Renal pelvis (tissue), 4 donors: ENCODE data around the gene RALGAPA1. TPM values are rescaled to one million over a fixed set of nuclear protein-coding genes. Genes with fewer than 3 reads are reported as not detected.
A peak's percentile ranks its signal among the peaks of the same experiment; 100 is the strongest.
"Not testable (repeated sequence)": the region's sequence is repeated elsewhere in the genome, so short reads cannot be mapped to it uniquely, and the experiment has no call there.

Experiments
- DNase-seq: peaks from one replicate; pipeline ENCODE4 v3.0.0-alpha.2; 2013
- polyA plus RNA-seq, 3 donors: library from polyadenylated mRNA; unstranded; fragments of 120-200 nt; gene quantifications; one replicate each; pipeline ENCODE4 v1.2.1, GENCODE V29; 2013; ENCODE audit not compliant: insufficient read length in 3 of 3

Gene RALGAPA1
- polyA plus RNA-seq, 3 donors: 32.6 to 47.3 (median 43.3) TPM

GRCh38 chr14:35822501-35822900 is 13.4 kb upstream of the RALGAPA1 start:
- no peak for DNase-seq

DNA sequence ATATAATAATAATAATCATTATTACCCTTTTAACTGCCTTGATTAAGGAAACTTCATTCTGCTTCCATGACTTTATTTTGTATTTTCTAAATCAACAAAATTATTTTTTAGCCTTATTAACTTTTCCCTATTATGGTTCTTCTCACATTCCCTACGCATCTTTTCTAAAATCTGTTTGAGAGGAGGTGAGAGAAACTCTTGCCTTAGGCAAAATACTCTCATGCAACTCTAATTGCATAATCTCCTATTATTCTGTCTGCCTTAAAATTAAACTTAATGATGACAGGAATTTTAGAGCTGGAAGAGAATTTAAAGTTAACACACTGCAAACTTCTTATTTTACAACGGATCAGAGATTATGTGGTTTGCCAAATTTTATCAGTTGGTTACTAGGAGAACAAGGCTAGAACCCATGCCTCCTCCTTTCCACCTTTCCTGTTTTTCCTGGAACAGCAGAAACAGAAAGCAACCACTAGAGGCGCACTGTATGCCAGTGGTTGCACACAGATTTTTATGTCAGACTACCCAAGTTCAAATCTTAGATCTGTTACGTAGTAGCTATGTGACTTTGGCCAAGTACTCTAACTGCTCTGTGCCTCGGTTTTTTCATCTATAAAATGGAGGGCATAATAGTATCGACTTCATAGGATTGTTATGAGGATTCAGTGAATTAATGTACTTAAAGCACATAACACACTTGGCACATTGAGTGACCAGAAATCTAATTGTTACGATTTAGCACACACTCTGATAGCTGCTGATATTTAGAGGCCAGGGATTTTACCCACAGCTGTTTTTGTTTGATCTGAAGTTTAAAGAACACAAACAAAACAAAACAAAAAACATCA is 12.7 kb upstream of the RALGAPA1 start:
- DNase-seq: no peak

DNA sequence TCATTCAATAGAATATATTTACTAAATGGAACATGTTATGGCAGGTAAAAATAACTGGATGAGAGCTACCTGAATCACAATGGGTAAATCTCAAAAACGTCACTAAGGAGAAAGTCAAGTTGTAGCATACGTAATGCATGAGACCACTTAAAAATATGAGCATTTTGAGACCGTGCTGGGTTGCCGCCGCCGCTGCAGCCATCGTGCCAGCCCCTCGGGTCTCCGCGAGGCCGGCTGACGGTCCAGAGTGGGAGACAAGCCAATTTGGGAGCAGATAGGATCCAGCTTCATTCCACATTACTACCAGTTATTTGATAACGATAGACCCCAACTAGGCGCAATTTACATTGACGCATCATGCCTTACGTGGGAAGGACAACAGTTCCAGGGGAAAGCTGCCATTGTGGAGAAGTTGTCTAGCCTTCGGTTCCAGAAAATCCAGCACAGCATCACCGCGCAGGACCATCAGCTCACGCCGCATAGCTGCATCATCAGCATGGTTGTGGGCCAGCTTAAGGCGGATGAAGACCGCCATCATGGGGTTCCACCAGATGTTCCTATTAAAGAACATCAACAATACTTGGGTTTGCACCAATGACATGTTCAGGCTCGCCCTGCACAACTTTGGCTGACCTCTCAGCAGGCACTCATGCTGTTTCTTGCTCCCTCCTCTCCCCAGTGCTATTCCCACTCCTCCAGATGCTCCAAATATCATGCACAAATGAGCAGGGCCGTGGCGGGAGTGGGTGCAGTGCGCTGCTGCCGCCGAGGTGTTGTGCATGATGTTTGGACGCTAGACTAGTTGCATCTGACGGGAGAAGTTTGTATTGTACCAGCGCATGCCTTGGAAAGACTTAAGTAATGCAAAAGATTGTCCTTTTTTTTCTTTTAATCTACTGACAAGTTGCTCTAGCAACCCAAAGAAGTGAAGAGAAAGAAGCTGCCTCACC is 10.8 kb upstream of the RALGAPA1 start:
- no peak for DNase-seq

DNA sequence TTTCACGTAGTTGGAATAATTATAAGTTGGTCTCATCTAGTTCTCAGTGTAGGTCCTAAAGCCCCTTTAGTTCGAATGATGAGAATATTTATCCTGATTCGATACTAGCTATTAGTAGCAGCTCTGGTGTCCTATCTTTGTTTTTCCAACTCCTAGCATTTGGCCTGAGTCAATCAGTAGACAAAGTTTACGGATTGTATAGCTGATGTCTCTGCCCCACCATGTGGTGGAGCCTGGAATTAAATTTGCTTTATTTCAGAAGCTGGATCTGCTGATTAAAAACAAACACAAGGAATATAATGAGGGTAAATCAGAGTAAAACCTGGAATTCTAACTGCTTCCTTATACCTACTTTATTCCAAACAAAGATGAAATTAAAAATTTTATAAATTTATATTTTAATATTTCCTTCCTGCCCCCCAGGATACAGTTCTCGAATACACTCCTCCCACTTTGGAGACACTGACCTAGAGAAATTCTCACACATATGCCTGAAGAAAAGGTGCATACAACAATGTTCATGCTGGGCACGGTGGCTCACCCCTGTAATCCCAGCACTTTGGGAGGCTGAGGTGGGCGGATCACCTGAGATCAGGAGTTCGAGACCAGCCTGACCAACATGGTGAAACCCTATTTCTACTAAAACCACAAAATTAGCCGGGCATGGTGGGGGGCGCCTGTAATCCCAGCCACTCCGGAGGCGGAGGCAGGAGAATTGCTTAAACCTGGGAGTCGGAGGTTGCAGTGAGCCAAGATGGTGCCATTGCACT is 9.4 kb upstream of the RALGAPA1 start:
- DNase-seq: peak; percentile 42

DNA sequence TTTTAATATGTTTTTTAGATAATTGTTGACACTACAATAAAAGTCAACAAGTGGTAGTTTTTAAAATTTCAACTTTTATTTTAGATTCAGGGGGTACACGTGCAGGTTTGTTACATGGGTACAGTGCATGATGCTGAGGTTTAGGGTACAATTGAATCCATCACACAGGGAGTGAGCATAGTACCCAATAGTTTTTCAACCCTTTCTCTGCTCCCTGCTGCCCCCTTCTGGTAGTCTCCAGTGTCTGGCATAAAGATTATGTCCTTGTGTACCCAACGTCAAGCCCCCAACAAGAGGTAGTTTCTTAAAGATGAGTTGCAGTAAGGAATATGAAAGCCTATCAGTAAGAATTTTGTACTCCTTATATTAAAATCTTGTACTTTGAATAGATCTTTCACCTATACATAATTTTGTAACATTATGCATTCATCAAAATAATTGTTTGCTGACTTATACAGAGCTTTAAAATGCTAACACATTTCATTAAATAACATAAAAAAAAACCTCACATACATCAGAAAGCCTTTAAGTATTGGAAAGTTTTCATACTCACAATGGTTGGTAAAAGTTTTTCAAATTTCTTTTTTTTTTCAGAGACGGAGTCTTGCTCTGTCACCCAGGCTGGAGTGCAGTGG is 5.4 kb upstream of the RALGAPA1 start:
- DNase-seq: no peak

DNA sequence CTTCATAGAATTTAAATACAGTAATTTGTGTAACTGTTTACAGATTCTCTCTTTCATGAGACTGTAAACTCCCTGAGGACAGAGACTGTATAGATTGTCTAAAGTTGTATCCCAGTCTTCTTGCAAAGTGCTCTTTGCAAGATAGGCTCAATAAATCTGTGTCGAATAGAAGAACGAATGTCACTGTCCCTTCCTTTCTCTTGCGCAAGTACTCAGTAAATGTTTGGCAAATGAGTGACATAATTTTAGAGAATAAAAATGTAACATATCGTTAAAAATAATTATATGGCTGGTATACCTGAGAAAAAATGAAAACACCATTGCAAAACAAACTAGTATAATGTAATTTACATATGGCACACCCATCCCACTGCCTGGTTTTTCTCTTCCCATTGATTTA is 1.9 kb upstream of the RALGAPA1 start:
- no peak for DNase-seq

GRCh38 chr14:35809597-35809996 is 502 bp upstream of the RALGAPA1 start:
- no peak for DNase-seq

DNA sequence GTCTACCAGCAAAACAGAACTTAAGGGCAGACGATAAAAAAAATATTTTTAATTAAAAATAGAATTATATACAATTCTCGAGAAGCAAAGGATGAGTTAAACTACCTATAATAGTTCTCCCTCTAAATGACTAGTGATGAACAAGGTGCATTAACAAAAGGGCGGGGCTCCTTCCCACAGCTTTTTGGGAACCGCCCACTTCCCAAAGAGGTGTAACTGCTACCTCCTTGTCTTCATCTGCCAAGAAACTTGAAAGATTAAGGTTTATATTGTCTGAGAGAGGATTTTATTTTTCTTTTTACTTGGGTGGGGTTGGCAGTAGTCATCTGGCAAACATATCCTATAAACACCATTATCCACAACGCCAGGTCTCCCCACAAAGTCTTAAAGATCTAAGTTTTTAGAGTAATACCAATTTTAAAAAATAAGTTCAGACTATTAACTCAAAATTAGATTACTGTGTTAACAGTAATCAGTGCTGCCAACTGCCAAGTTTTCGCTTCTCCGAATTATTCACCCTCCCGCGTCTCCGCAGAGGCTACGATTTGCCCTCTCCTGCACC is 938 bp downstream of the RALGAPA1 start:
- no peak for DNase-seq

- no peak for DNase-seq
Measured at GRCh38 chr14:35807131-35807961, 1.7 kb downstream of the RALGAPA1 start.

GRCh38 chr14:35806006-35806907 is 2.8 kb downstream of the RALGAPA1 start:
- DNase-seq: no peak

GRCh38 chr14:35797796-35798195 is 11.3 kb downstream of the RALGAPA1 start:
- no peak for DNase-seq

DNA sequence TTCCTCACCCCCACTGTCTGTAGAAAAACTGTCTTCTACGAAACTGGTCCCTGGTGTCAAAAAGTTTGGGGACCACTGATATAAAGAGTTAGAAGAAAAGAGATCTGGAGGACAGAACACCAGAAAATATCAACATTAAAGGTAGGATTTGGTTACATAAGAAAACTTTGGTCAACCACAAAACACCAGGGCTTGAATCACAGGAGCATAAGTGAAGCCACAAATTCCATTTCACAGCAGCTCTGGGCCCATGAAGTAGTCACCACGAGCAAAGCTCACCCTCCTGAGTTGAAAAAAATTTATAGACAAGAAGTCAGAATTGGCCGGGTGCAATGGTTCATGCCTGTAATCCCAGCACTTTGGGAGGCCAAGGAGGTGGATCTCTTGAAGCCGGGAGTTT is 19.4 kb downstream of the RALGAPA1 start:
- DNase-seq: no peak

- DNase-seq: no peak
Measured at GRCh38 chr14:35786856-35787255, 22.2 kb downstream of the RALGAPA1 start.

- DNase-seq: no peak
Measured at GRCh38 chr14:35783699-35784098, 25.4 kb downstream of the RALGAPA1 start.

DNA sequence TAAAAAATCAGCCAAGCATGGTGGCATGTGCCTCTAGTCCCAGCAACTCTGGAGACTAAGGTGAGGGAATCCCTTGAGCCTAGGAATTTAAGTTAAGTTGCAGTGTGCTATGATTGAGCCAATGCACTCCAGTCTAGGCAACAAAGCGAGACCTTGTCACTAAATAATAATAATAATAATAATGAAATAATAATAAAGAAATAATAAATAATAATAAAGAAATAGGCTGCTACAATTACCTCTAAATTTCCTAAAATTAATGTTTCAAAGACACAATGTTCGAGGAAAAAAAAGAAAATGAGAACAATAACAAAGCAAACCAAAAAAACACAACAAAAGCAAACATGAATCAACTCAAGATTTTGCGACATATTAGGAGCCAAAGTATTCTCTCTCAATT is 29.7 kb downstream of the RALGAPA1 start:
- DNase-seq: no peak

GRCh38 chr14:35777550-35777949 is 31.5 kb downstream of the RALGAPA1 start:
- DNase-seq: not testable (repeated sequence)

DNA sequence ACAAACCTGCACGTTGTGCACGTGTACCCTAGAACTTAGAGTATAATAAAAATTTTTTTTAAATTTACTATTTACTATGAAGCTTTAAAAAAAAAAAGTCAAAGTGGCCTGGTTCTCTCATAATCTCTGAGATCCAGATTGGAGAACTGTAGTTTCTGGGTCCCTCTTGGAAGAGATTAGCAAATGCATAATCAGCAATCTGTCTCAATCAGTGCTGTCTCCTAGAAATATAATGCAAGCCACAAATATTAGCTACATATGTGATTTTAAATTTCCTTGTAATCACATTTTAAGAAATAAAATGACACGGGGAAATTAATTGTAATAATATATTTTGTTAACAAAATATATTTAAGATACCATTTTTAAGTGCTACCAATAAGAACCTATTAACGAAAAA is 32.3 kb downstream of the RALGAPA1 start:
- DNase-seq: no peak

GRCh38 chr14:35776085-35776484 is 33.0 kb downstream of the RALGAPA1 start:
- DNase-seq: not testable (repeated sequence)

DNA sequence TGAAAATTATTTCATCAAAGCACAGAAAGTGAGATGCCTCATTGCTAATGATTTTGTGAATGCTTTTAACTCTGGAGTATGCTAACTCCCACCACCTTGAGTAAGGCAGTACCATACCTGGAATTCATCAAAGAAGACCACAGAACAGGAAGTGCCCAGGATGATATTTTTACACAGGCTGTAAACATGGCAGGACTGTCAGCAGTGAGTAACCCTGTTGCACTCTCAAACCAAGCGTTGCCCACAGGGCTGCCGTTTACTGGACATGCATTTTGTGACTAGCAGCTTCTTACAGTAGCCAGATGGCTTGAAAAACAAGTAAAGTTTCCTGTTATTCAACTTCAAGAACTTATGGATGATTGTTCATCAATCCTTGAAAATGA is 42.4 kb downstream of the RALGAPA1 start:
- DNase-seq: no peak
